SK-N-SH treated with all-trans-retinoic acid at 6 μM for 48 hours (cell line): Measurements from ENCODE around the gene CNST.

ENCODE experiments used
- ARNTL ChIP-seq: fragments of 450-650 bp; formaldehyde crosslinking; IDR thresholded peaks from 2 replicates; pipeline ENCODE4 v1.5.0; 2020; ENCODE audit warnings: low read depth, mild to moderate bottlenecking, moderate library complexity, borderline replicate concordance
- CSDC2 ChIP-seq: fragments of 250-450 bp; sonication (Bioruptor Pico); IDR thresholded peaks from 2 replicates; pipeline ENCODE4 v1.5.0; 2020; ENCODE audit warnings: mild to moderate bottlenecking, moderate library complexity
- OSR1 ChIP-seq: fragments of 250-450 bp; sonication (Bioruptor Pico); IDR thresholded peaks from 2 replicates; pipeline ENCODE4 v1.8.0; 2022; ENCODE audit warnings: moderate library complexity, mild to moderate bottlenecking, inconsistent platforms
- PPARA ChIP-seq: fragments of 250-450 bp; sonication (Bioruptor Pico); IDR thresholded peaks from 2 replicates; pipeline ENCODE4 v1.5.0; 2020; ENCODE audit warnings: mild to moderate bottlenecking, borderline replicate concordance
- RARB ChIP-seq: fragments of 250-450 bp; sonication (Bioruptor Pico); IDR thresholded peaks from 2 replicates; pipeline ENCODE4 v1.8.0; 2021; ENCODE audit warnings: mild to moderate bottlenecking, moderate library complexity
- SNAI2 ChIP-seq: fragments of 250-450 bp; sonication (Bioruptor Pico); IDR thresholded peaks from 2 replicates; pipeline ENCODE4 v1.5.0; 2020; ENCODE audit warnings: mild to moderate bottlenecking, moderate library complexity
- TSHZ2 ChIP-seq: fragments of 250-450 bp; sonication (Bioruptor Pico); IDR thresholded peaks from 2 replicates; pipeline ENCODE4 v1.5.0; 2020; ENCODE audit warnings: mild to moderate bottlenecking, moderate library complexity
- ZFP3 ChIP-seq: fragments of 250-450 bp; sonication (Bioruptor Pico); IDR thresholded peaks from 2 replicates; pipeline ENCODE4 v1.5.0; 2020; ENCODE audit warnings: mild to moderate bottlenecking, moderate library complexity
- ZFP30 ChIP-seq: fragments of 450-650 bp; formaldehyde crosslinking; IDR thresholded peaks from 2 replicates; pipeline ENCODE4 v1.5.0; 2022; ENCODE audit warnings: mild to moderate bottlenecking, moderate library complexity
- ZNF8 ChIP-seq: fragments of 450-650 bp; formaldehyde crosslinking; IDR thresholded peaks from 2 replicates; pipeline ENCODE4 v1.5.0; 2020; ENCODE audit warnings: mild to moderate bottlenecking, moderate library complexity

DNA sequence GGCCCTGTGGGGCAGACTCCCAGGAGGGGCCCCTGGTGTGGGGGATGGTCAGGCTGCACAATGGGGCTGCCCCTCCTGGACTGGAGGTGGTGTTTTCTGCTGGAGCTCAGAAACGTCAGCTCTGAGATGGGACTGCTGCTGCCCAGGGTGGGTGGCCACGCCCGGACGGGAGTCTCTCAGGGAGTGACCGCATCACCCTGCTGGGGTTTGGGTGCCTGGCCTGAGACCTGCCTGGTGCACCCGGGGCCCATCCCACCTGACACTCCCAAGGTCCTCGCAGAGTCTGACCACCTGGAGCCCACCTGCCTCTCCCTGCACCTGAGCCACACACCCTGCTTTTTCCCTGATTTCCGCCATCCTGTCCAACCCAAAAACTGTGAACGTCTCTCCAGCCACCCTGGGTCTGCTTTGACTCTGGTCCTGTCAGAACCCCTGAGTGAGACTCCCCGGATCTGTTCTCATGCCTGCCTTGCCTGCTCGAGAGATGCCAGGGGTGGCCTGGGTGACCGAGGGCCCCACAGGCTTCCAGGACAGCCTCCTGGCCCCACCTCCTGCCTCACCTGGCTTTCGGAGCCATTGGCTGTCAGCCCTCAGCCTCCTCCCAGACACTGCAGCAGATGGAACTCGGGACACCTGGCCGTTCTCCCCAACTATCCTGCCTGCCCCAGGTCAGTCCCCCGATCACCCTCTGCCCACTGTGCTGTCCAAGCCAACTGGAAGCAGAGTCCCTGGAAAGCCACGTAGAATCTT is 47.6 kb upstream of the CNST start:
- TF ChIP-seq ZFP30 (CRISPR knock-in tag) (no peak), ZFP3 (CRISPR knock-in tag) (no peak), ARNTL (CRISPR knock-in tag) (no peak), CSDC2 (CRISPR knock-in tag) (no peak), RARB (no peak), SNAI2 (CRISPR knock-in tag) (no peak), ZNF8 (CRISPR knock-in tag) (no peak), OSR1 (CRISPR knock-in tag) (no peak), PPARA (no peak), TSHZ2 (CRISPR knock-in tag) (no peak)
